Endometrium (tissue), 2 donors: ENCODE data around the gene PSME3.
"Not testable (repeated sequence)": the region's sequence is repeated elsewhere in the genome, so short reads cannot be mapped to it uniquely, and the experiment has no call there.

Experiments used
- FAIRE-seq: peaks from 2 replicates; lab custom pipeline; 2012; peaks lifted over from hg19 to GRCh38; lab: Jason Lieb, UNC
- donor health status: control.
- donor health status: control.

PSME3 gene

GRCh38 chr17:42878123-42878880 lies 45.1 kb downstream of the PSME3 start:
- no peak for FAIRE-seq

DNA sequence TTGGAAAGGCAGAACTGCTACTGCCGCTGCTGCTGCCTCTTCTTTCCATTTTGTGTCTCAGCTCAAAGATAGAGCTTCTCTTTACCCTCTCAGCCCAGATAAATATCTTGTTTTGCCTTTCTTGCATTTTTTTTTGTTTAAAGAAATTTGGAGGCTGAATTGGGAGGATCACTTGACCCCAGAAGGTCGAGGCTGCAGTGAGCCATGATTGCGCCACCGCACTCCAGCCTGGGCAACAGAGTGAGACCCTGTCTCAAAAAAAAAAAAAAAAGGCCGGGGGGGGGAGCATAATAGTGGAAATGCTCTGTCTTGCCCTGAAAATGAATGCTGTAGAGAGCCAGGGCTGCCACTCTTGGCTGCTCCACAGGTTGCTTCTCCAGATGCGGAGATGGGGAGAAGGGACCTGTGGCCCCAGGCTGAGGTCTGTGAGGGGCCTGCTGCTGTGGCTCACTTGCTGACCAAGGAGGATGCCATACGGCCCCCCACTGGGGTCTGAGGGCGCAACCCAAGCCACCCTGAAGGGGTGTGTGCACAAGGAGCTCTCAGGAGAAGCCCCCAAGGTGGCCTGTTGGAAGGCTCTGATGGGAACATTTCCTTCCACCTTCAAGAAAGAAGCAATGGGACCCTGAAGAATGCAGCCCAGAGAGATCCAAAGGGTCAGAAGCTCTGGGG lies 45.9 kb downstream of the PSME3 start:
- FAIRE-seq: no peak

- FAIRE-seq: no peak
Observed at GRCh38 chr17:42879596-42879985, 46.4 kb downstream of the PSME3 start.

DNA sequence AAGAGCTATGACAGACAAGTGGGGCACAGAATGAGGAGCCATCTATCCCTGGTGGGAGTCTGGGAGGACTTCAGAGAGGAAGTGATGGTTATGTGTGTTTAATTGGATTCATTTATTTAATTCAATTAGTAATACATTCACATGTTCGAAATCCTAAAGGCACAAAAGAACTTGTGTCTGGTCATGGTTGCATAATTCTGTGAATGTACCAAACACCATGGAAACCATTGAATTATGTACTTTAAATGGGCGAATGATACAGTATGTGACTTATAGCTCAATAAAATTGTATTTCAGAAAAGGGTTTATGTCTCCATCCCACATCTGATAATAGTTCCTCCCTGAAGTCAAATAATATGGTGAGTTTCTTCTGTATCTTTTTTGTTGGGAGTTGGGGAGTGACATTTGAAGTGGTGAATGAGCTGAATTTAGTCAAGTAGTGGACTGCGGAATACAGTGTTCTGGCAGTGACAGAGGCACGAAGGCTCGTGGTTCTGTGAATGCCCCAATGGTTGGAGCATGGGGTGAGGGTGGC lies 47.6 kb downstream of the PSME3 start:
- FAIRE-seq: no peak

DNA sequence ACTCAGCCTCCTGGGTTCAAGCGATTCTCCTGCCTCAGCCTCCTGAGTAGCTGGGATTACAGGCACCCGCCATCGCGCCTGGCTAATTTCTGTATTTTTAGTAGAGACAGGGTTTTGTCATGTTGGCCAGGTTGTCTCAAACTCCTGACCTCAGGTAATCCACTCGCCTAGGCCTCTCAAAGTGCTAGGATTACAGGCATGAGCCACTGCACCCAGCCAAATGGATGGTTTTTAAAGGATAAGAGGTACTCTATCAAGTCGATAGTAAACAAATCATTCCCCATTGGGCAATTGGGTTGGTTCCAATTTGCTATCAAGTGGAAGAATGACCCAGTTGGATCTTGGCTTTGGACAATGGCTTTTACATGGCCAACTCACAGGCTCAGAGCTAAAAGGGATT lies 48.5 kb downstream of the PSME3 start:
- not testable (repeated sequence) for FAIRE-seq

DNA sequence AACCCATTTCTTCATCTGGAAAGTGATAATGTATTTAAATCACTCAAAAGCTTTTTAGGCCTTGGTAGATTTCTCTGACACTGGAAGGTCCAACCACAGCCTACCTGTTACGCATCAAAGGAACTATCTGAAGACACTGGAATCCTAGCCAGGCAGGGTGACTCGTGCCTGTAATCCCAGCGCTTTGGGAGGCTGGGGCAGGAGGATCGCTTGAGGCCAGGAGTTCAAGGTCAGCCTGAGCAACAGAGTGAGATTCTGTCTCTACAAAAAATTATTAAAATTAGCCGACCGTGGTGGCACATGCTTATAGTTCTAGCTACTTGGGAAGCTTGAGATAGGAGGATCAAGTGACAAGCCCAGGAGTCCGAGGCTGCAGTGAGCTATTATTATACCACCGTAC lies 49.0 kb downstream of the PSME3 start:
- no peak for FAIRE-seq

- FAIRE-seq: no peak
Observed at GRCh38 chr17:42883802-42884558, 50.8 kb downstream of the PSME3 start.

GRCh38 chr17:42885806-42886205 lies 52.6 kb downstream of the PSME3 start:
- FAIRE-seq: not testable (repeated sequence)

GRCh38 chr17:42886283-42887176 lies 53.3 kb downstream of the PSME3 start:
- FAIRE-seq: no peak

DNA sequence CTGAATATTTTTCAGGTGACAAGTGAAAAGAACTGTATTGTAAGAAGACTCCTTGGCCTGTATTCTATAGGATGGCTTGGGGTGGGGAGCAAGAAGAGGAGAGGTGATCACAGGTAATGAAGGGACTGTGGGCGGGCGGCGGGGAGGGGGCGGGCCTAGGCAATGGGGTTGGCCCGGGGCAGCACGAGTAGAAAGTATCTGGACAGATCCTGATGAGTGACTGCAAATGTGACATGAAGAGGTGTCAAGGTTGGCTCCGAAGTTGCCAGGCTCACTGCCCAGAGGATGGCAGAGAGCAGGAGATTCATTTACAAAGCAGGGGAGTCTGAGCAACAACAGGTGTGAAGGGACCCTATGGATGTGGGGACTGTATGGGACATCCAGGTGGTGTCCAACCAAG lies 56.6 kb downstream of the PSME3 start:
- FAIRE-seq: no peak

GRCh38 chr17:42891539-42892152 lies 58.4 kb downstream of the PSME3 start:
- FAIRE-seq: no peak

- FAIRE-seq: no peak
Observed at GRCh38 chr17:42893359-42893758, 60.2 kb downstream of the PSME3 start.
